Endothelial cell (in vitro differentiated cells): ENCODE measurements around the gene TAF3. TPM values are rescaled to one million over a fixed set of nuclear protein-coding genes. Genes with fewer than 3 reads are reported as not detected.

Source experiments
- DNase-seq: peaks from one replicate; pipeline ENCODE4 v3.0.0; 2021; ENCODE audit warnings: low spot score
- H3K27ac Mint-ChIP-seq: one replicate; pipeline ENCODE4 v1.8.0; 2021; ENCODE audit warnings: mixed read lengths, inconsistent platforms; ENCODE audit not compliant: unreplicated experiment
- H3K27me3 Mint-ChIP-seq: one replicate; pipeline ENCODE4 v1.8.0; 2021; ENCODE audit warnings: mild to moderate bottlenecking, moderate library complexity, mixed read lengths, inconsistent platforms; ENCODE audit not compliant: unreplicated experiment
- H3K36me3 Mint-ChIP-seq: one replicate; pipeline ENCODE4 v1.8.0; 2021; ENCODE audit warnings: mild to moderate bottlenecking, low read depth, mixed read lengths, inconsistent platforms; ENCODE audit not compliant: unreplicated experiment
- H3K4me1 Mint-ChIP-seq: one replicate; pipeline ENCODE4 v1.8.0; 2021; ENCODE audit warnings: mild to moderate bottlenecking, mixed read lengths, inconsistent platforms; ENCODE audit not compliant: unreplicated experiment
- H3K4me3 Mint-ChIP-seq: one replicate; pipeline ENCODE4 v1.8.0; 2021; ENCODE audit warnings: mild to moderate bottlenecking, mixed read lengths, inconsistent platforms; ENCODE audit not compliant: unreplicated experiment
- H3K9me3 Mint-ChIP-seq: one replicate; pipeline ENCODE4 v1.8.0; 2021; ENCODE audit warnings: mixed read lengths, inconsistent platforms; ENCODE audit not compliant: unreplicated experiment
- total RNA-seq: library from RNA; stranded (reverse); fragmentation: NEBNext Ultra II Directional; extraction: Animal tissue kit (Norgen Biotek cat#: 25700); gene quantifications from one replicate; pipeline ENCODE4 v1.2.1, GENCODE V29; 2021; ENCODE audit not compliant: unreplicated experiment
- TF ChIP-seq, protein P1 (sequence below): fragments of 200-600 bp; sonication (generic); IDR thresholded peaks from one replicate; pipeline ENCODE4 v1.5.0; 2021; ENCODE audit warnings: antibody characterized with exemption; ENCODE audit not compliant: unreplicated experiment

TAF3 gene
- total RNA-seq, 1 donor from 2014 or later = 12.4 TPM

DNA sequence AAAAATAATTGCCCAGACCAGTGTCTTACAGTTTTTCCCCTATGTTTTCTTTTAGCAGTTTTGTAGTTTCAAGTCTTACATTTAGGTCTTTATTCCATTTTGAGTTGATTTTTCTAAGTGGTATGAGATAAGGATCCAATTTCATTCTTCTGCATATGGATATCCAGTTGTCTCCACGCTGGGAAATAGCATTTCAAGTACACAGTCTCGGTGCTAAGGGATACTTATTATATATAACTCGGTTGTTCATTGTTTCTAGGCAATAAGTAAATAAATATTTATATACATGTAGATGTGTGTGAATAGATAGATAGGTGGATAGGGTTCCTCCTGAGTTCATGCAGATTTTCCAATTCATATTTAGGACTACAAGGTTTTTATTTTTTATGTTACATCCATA, 16.0 kb downstream of the TAF3 start:
- no peak overlapping the region for H3K27ac Mint-ChIP-seq
- H3K27me3 Mint-ChIP-seq = no peaks in the 10 kb centered on the region
- TF ChIP-seq, protein P1, sequence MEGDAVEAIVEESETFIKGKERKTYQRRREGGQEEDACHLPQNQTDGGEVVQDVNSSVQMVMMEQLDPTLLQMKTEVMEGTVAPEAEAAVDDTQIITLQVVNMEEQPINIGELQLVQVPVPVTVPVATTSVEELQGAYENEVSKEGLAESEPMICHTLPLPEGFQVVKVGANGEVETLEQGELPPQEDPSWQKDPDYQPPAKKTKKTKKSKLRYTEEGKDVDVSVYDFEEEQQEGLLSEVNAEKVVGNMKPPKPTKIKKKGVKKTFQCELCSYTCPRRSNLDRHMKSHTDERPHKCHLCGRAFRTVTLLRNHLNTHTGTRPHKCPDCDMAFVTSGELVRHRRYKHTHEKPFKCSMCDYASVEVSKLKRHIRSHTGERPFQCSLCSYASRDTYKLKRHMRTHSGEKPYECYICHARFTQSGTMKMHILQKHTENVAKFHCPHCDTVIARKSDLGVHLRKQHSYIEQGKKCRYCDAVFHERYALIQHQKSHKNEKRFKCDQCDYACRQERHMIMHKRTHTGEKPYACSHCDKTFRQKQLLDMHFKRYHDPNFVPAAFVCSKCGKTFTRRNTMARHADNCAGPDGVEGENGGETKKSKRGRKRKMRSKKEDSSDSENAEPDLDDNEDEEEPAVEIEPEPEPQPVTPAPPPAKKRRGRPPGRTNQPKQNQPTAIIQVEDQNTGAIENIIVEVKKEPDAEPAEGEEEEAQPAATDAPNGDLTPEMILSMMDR = no peak
- H3K36me3 Mint-ChIP-seq = peaks cover 8% of the 10 kb centered on the region
- H3K9me3 Mint-ChIP-seq = no peaks in the 10 kb centered on the region
- no peak overlapping the region for H3K4me3 Mint-ChIP-seq
- no peaks in the 10 kb centered on the region for H3K4me1 Mint-ChIP-seq
- DNase-seq = no peak

DNA sequence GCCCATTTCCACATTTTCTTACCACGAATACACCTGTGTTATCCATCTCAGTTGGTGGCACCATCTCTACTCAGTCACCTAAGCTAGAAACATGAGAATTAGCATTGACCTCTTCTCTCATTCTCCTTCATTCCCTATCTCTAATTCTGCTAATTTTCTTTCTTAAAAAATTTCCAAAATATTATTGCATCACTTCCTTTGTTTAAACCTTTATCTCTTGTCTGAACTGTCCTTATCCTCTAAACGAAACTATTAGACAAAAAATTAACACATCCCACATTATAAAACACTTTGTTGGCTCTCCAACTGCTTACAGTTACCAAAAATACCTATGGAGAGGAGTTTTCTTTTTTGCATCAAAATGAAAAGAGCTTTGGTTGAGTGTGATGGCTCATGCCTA, 18.3 kb downstream of the TAF3 start:
- Mint-ChIP-seq H3K27me3 (no peaks in the 10 kb centered on the region), H3K4me1 (no peaks in the 10 kb centered on the region), H3K27ac (no peak overlapping the region), H3K4me3 (no peak overlapping the region), H3K9me3 (no peaks in the 10 kb centered on the region), H3K36me3 (peaks cover 8% of the 10 kb centered on the region)
- DNase-seq = no peak
- TF ChIP-seq, protein P1 = no peak

DNA sequence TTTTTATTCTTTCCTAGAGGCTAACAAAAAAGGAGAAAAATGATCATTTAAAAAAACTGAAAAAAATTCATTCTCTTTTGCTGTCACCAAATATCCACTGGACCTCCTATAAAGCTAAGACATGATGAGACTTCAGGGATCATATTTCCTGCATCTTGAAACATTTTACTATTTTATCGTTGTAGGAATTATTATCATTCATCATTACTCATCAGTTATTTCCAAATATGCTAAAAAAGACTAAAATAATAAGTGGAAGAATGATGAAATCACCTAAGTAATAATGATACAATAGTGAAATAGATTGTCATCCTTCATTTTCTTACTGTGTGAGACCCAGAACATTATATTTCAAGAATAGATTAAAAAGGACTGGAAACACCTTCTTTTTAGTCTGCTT, 28.3 kb downstream of the TAF3 start:
- H3K36me3 Mint-ChIP-seq = no peaks in the 10 kb centered on the region
- peaks cover 10% of the 10 kb centered on the region for H3K4me1 Mint-ChIP-seq
- no peak for DNase-seq
- peaks cover 2% of the 10 kb centered on the region for H3K27me3 Mint-ChIP-seq
- H3K9me3 Mint-ChIP-seq = no peaks in the 10 kb centered on the region
- H3K4me3 Mint-ChIP-seq = no peak overlapping the region
- TF ChIP-seq, protein P1 = no peak
- no peak overlapping the region for H3K27ac Mint-ChIP-seq

DNA sequence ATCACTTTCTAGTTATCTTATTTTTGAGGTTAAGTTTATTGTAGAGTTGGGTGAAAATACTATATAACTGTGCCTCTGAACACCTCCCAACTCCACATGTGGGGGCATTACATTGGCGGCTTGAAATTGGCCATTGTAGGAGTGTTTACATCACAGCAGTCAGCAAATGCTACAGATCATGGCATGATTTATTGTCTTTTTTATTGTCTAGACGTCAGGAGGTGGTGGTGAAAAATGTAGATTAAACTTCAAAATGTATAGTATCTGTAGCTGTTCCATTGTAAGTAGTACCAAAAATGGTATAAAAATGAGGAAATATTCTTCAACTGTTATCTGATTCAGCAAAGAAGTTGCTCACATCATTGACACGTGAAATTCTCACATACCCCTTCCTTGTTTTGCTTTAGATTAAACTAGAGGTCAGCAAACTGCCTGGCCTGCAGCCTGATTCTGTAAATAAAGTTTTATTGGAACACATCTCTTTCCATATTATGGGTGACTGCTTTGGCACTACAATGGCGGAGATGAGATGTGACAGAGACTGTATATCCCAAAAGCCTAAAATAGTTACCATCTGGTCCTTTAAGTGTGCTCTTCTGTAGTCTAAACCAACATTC, 35.0 kb downstream of the TAF3 start:
- TF ChIP-seq, protein P1 = no peak
- Mint-ChIP-seq H3K9me3 (no peaks in the 10 kb centered on the region), H3K27ac (peak overlapping the region; percentile 90), H3K4me1 (peaks cover 38% of the 10 kb centered on the region), H3K36me3 (peaks cover 3% of the 10 kb centered on the region), H3K4me3 (no peak overlapping the region), H3K27me3 (no peaks in the 10 kb centered on the region)
- no peak for DNase-seq

DNA sequence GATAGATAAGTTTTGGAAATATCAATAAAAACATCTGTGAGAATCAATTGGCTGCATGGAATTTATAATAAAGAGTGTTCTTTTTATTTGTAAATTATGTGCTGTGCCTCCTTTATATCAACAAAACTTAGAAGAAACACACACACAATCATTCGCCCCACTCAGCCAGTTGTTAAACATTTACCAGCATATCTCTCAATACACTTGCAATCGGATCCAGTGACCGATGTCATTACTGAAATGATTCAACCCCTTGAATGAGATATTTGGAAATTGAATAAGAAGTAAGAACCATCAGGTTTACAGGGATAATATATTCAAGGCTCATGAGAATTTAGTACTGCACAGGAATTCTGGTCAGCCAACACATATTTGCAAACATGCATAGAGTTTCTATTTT, 35.6 kb downstream of the TAF3 start:
- Mint-ChIP-seq H3K27me3 (no peaks in the 10 kb centered on the region), H3K36me3 (peaks cover 3% of the 10 kb centered on the region), H3K9me3 (no peaks in the 10 kb centered on the region), H3K4me3 (no peak overlapping the region), H3K4me1 (peaks cover 37% of the 10 kb centered on the region), H3K27ac (peak overlapping the region; percentile 90)
- TF ChIP-seq, protein P1 = no peak
- no peak for DNase-seq
